Fibroblast of lung (primary cell): ENCODE results near the gene CARD6.

Experiments used
- CTCF ChIP-seq, 2 donors: IDR thresholded peaks in 1 of 2; conservative IDR thresholded peaks in 1 of 2; 1 replicate in 1 of 2; 2 replicates in 1 of 2; pipeline ENCODE4 v1.5.1; 2011 to 2012; ENCODE audit warnings: low read length in 2 of 2, control low read depth in 1 of 2, inconsistent platforms in 1 of 2, low read depth in 1 of 2, mild to moderate bottlenecking in 1 of 2
- EZH2 ChIP-seq: IDR thresholded peaks from 2 replicates; pipeline ENCODE4 v1.5.1; 2012; ENCODE audit warnings: low read length, control low read depth, mild to moderate bottlenecking; ENCODE audit errors: missing control alignments

GRCh38 chr5:40826489-40827187, 14.5 kb upstream of the CARD6 start:
- TF ChIP-seq CTCF (conservative IDR thresholded peaks at IDR 0.05 in 1 of 2, IDR thresholded peaks at IDR 0.05 in 1 of 2; ENCODE audit: low read depth in 1 of 2, low read length in 2 of 2), result no peak
- no peak for TF ChIP-seq EZH2
